Measurements from ENCODE around the gene PPP2R3B. TPM values are rescaled to one million over a fixed set of nuclear protein-coding genes. Genes with fewer than 3 reads are reported as not detected.

The PPP2R3B gene
- total and polyA plus RNA-seq, 2 donors (not counting 1 experiment from before 2014, with no cell fraction given) = 43.3 to 47.6 TPM

- POLR2A ChIA-PET = no interaction called here
- H2AFZ ChIP-seq (ENCODE audit: insufficient read depth, low read depth, low read length, poor library complexity, severe bottlenecking) = no peak overlapping the region
- TF ChIP-seq, protein P1, sequence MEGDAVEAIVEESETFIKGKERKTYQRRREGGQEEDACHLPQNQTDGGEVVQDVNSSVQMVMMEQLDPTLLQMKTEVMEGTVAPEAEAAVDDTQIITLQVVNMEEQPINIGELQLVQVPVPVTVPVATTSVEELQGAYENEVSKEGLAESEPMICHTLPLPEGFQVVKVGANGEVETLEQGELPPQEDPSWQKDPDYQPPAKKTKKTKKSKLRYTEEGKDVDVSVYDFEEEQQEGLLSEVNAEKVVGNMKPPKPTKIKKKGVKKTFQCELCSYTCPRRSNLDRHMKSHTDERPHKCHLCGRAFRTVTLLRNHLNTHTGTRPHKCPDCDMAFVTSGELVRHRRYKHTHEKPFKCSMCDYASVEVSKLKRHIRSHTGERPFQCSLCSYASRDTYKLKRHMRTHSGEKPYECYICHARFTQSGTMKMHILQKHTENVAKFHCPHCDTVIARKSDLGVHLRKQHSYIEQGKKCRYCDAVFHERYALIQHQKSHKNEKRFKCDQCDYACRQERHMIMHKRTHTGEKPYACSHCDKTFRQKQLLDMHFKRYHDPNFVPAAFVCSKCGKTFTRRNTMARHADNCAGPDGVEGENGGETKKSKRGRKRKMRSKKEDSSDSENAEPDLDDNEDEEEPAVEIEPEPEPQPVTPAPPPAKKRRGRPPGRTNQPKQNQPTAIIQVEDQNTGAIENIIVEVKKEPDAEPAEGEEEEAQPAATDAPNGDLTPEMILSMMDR (IDR thresholded peaks at IDR 0.05) = no peak
- no peak for TF ChIP-seq EZH2 (IDR thresholded peaks at IDR 0.05; ENCODE audit: borderline replicate concordance, insufficient read depth, low read depth, low read length, poor library complexity, severe bottlenecking)
- H3K9me3 ChIP-seq (ENCODE audit: control extremely low read depth in 1 of 3, control insufficient read depth in 2 of 3, insufficient read depth in 1 of 3, low read length in 2 of 3) = peaks cover 0 to 22% (median 0%) of the 10 kb centered on the region in 3 donors
- DNase-seq (no peak), ATAC-seq (ENCODE audit: low read depth) (no peak)
- no peaks in the 10 kb centered on the region for H3K4me1 ChIP-seq (ENCODE audit: control insufficient read depth in 2 of 2, insufficient read depth in 2 of 2, low read length in 2 of 2)
- intact Hi-C loops (cut with micrococcal nuclease) = no loop called here
- WGBS (ENCODE audit: insufficient coverage) = 94% methylated on average over 45 of the region's 63 CpGs
- no peak overlapping the region for H3K4me2 ChIP-seq (replicated peaks; ENCODE audit: low read depth, low read length, poor library complexity, severe bottlenecking)
- Mint-ChIP-seq H3K4me3 (no peak overlapping the region), H3K27me3 (no peaks in the 10 kb centered on the region), H3K4me1 (no peaks in the 10 kb centered on the region), H3K9me3 (ENCODE audit: insufficient read depth) (no peaks in the 10 kb centered on the region), H3K27ac (no peak overlapping the region)
- CTCF ChIA-PET = no interaction called here
- no peak overlapping the region for H3K9ac ChIP-seq (ENCODE audit: low read length)
- H3K27me3 ChIP-seq (replicated peaks in 1 of 4; ENCODE audit: control extremely low read depth in 1 of 4, control insufficient read depth in 3 of 4, insufficient read depth in 4 of 4, low read length in 3 of 4) = no peaks in the 10 kb centered on the region
- H3K36me3 ChIP-seq (replicated peaks in 1 of 2; ENCODE audit: control extremely low read depth in 1 of 2, control insufficient read depth in 1 of 2, extremely low read depth in 1 of 2, insufficient read depth in 2 of 2, low read length in 1 of 2) = peaks cover 0 to 9% of the 10 kb centered on the region in 2 experiments
- H3K4me3 ChIP-seq (ENCODE audit: control extremely low read depth in 1 of 5, extremely low read depth in 1 of 5, insufficient read depth in 1 of 5, low read depth in 2 of 5, low read length in 4 of 5) = no peak overlapping the region
- no peaks in the 10 kb centered on the region for H4K20me1 ChIP-seq (ENCODE audit: control insufficient read depth, insufficient read depth, low read length, poor library complexity, severe bottlenecking)
- H3K27ac ChIP-seq (ENCODE audit: low read length in 2 of 2) = no peak overlapping the region
- no peaks in the 10 kb centered on the region for H3K79me2 ChIP-seq (ENCODE audit: control insufficient read depth, insufficient read depth, low read length)
These were observed 41.4 kb downstream of the PPP2R3B start for GRCh38 chrX:345020-345925.

DNA sequence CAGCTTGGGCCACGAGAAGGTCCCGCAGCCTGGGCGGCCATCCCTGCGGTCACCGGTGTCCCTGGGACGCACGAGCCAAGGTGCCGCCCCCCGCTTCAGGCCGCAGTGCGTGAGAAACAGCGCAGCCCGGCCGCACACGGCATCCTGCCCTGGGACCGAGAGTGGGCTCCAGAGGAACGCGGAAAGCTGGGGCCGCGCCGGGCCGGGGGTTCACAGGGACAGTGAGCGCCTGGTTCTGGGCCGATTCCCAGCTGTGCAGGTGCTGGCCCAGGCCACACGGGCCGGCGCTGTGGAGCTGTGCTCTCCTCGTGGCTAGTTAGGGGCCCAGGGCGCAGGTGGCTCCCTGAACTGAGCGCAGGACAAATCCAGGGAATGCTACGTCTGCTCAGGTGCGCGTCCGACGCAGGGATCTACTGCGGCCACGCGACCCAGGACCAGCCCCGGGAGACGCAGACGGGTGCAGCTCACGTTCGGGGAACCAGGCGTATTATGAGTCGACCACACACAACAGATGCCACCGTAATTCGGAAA is 42.3 kb downstream of the PPP2R3B start:
- Histone ChIP-seq H3K79me2 (ENCODE audit: control insufficient read depth, insufficient read depth, low read length) (no peaks in the 10 kb centered on the region), H4K20me1 (ENCODE audit: control insufficient read depth, insufficient read depth, low read length, poor library complexity, severe bottlenecking) (no peaks in the 10 kb centered on the region), H3K4me2 (replicated peaks; ENCODE audit: low read depth, low read length, poor library complexity, severe bottlenecking) (no peak overlapping the region), H3K4me1 (ENCODE audit: control insufficient read depth in 2 of 2, insufficient read depth in 2 of 2, low read length in 2 of 2) (no peaks in the 10 kb centered on the region), H3K9me3 (ENCODE audit: control extremely low read depth in 1 of 3, control insufficient read depth in 2 of 3, insufficient read depth in 1 of 3, low read length in 2 of 3) (peaks cover 0 to 22% (median 0%) of the 10 kb centered on the region in 3 donors), H3K9ac (ENCODE audit: low read length) (no peak overlapping the region), H3K27me3 (replicated peaks in 1 of 4; ENCODE audit: control extremely low read depth in 1 of 4, control insufficient read depth in 3 of 4, insufficient read depth in 4 of 4, low read length in 3 of 4) (no peaks in the 10 kb centered on the region), H3K27ac (ENCODE audit: low read length in 2 of 2) (no peak overlapping the region), H2AFZ (ENCODE audit: insufficient read depth, low read depth, low read length, poor library complexity, severe bottlenecking) (no peak overlapping the region), H3K36me3 (replicated peaks in 1 of 2; ENCODE audit: control extremely low read depth in 1 of 2, control insufficient read depth in 1 of 2, extremely low read depth in 1 of 2, insufficient read depth in 2 of 2, low read length in 1 of 2) (peaks cover 0 to 9% of the 10 kb centered on the region in 2 experiments), H3K4me3 (ENCODE audit: control extremely low read depth in 1 of 5, extremely low read depth in 1 of 5, insufficient read depth in 1 of 5, low read depth in 2 of 5, low read length in 4 of 5) (no peak overlapping the region)
- Mint-ChIP-seq H3K27me3 (no peaks in the 10 kb centered on the region), H3K9me3 (ENCODE audit: insufficient read depth) (no peaks in the 10 kb centered on the region), H3K4me1 (no peaks in the 10 kb centered on the region), H3K4me3 (no peak overlapping the region), H3K27ac (no peak overlapping the region)
- ATAC-seq (ENCODE audit: low read depth) (no peak), DNase-seq (no peak)
- POLR2A ChIA-PET = no interaction called here
- CTCF ChIA-PET = no interaction called here
- intact Hi-C loops (cut with micrococcal nuclease) = no loop called here
- 96% methylated on average over 41 of the region's 47 CpGs for WGBS (ENCODE audit: insufficient coverage)
- no peak for TF ChIP-seq EZH2 (IDR thresholded peaks at IDR 0.05; ENCODE audit: borderline replicate concordance, insufficient read depth, low read depth, low read length, poor library complexity, severe bottlenecking)
- TF ChIP-seq, protein P1 (IDR thresholded peaks at IDR 0.05) = no peak
